Tibial artery (tissue), 4 donors: Measurements from ENCODE around the gene UNC5A.

Experiments used
- DNase-seq, 2 donors: peaks; one replicate each; pipeline ENCODE4 v3.0.0-alpha.2; 2019
- H3K27ac ChIP-seq, 2 donors: fragments of 200-600 bp; sonication (generic) in 1 of 2; 1 replicate in 1 of 2; 2 replicates in 1 of 2; pipeline ENCODE4 v1.5.1; 2018 to 2019; ENCODE audit warnings: mild to moderate bottlenecking in 1 of 2
- H3K27me3 ChIP-seq, 2 donors: fragments of 200-600 bp; sonication (generic) in 1 of 2; one replicate each; pipeline versions ENCODE4 v1.5.1 to v1.6.0; 2016 to 2019
- H3K36me3 ChIP-seq, 3 donors: fragments of 200-600 bp; sonication (generic) in 2 of 3; one replicate each; pipeline ENCODE4 v1.5.1; 2016 to 2019; ENCODE audit warnings: mild to moderate bottlenecking in 2 of 3
- H3K4me1 ChIP-seq, 4 donors: fragments of 200-600 bp; sonication (generic) in 2 of 4; 1 replicate in 3 of 4; 2 replicates in 1 of 4; pipeline ENCODE4 v1.5.1; 2016 to 2019
- H3K4me3 ChIP-seq, 2 donors: fragments of 200-600 bp; sonication (generic) in 1 of 2; 1 replicate in 1 of 2; 2 replicates in 1 of 2; pipeline ENCODE4 v1.5.1; 2018 to 2019; ENCODE audit warnings: mild to moderate bottlenecking in 2 of 2
- H3K9me3 ChIP-seq, 3 donors: fragments of 200-600 bp; sonication (generic) in 1 of 3; one replicate each; pipeline ENCODE4 v1.5.1; 2016 to 2019
- intact Hi-C: fragments of 100-400 bp; cut with DNase I; formaldehyde crosslinking; loops from one replicate; pipeline ENCODE4 v1.15.0; 2023; ENCODE audit warnings: low total_unique reads
- TF ChIP-seq, protein P1 (sequence below), 2 experiments: fragments of 200-600 bp in 1 of 2; fragments of 450-650 bp in 1 of 2; IDR thresholded peaks; one replicate each; pipeline ENCODE4 v1.5.1; 2017 to 2019; ENCODE audit warnings: antibody characterized with exemption in 2 of 2, mild to moderate bottlenecking in 1 of 2, moderate library complexity in 1 of 2

Gene UNC5A

DNA sequence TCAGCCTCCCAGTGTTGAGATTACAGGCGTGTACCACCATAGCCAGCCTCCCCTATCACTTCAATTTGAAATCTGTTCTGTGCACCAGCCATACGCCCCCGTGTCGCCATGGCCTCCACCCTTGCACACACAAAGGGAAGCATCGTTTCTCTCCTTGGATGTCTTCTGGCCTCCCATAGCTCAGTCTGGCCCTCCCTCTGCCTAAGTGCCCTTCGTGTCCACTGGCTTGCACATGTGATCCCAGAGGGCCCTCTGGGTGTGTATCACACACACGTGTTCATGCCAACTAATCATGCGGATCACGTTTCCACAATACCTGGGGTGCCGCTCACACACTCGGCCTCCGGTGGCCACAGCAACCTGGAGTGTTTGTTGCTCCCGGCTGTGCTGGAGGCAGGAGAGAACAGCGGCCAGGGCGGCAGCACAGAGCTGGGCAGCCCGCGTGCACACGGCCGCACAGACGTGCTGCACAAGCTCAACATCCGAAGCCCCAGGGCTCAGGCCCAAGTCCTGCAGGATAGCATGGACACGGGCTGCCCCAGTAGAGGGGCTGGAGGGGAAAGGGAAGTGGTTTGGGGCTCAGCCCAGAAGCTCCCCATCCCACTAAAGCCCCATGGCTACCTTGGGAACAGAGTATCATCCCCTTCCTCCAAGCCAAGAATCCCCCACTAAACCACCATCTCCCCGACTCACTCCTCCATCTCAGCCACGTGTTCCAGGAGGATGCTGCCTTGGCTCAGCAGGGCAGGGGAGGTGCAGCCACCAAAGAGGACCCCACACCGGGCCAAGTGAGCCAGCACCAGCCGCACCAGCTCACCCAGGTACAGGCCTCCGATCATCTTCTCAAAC, 77.9 kb downstream of the UNC5A start:
- Histone ChIP-seq H3K27ac (no peak overlapping the region), H3K9me3 (no peaks in the 10 kb centered on the region), H3K4me1 (no peaks in the 10 kb centered on the region), H3K27me3 (peaks cover 0 to 5% of the 10 kb centered on the region in 2 donors), H3K4me3 (no peak overlapping the region), H3K36me3 (no peaks in the 10 kb centered on the region)
- intact Hi-C loops, result loop anchor here (10.0 kb wide), 1 partner anchor 313 kb away; no protein-coding TSS in a partner anchor
- DNase-seq, result no peak
- TF ChIP-seq, protein P1, sequence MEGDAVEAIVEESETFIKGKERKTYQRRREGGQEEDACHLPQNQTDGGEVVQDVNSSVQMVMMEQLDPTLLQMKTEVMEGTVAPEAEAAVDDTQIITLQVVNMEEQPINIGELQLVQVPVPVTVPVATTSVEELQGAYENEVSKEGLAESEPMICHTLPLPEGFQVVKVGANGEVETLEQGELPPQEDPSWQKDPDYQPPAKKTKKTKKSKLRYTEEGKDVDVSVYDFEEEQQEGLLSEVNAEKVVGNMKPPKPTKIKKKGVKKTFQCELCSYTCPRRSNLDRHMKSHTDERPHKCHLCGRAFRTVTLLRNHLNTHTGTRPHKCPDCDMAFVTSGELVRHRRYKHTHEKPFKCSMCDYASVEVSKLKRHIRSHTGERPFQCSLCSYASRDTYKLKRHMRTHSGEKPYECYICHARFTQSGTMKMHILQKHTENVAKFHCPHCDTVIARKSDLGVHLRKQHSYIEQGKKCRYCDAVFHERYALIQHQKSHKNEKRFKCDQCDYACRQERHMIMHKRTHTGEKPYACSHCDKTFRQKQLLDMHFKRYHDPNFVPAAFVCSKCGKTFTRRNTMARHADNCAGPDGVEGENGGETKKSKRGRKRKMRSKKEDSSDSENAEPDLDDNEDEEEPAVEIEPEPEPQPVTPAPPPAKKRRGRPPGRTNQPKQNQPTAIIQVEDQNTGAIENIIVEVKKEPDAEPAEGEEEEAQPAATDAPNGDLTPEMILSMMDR (IDR thresholded peaks at IDR 0.05), result no peak

DNA sequence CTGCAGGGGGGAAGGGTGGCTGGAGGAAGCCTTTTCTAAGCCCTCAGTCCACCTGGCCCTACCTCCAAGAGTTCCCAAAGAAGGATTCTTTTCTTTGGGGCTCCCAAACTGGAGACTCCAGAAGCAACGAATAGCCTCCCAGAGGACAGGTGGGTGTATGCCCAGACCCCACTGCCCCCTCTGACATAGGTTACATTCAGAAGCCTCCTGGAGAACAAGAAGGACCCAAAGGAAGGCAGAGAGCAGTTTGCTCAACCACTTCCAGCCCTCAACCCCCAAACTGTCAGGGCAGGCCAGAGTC, 78.5 kb downstream of the UNC5A start:
- DNase-seq, result no peak
- TF ChIP-seq, protein P1 (IDR thresholded peaks at IDR 0.05), result no peak
- intact Hi-C loops, result loop anchor here (10.0 kb wide), 1 partner anchor 314 kb away; no protein-coding TSS in a partner anchor
- no peak overlapping the region for H3K4me3 ChIP-seq
- no peak overlapping the region for H3K27ac ChIP-seq
- H3K27me3 ChIP-seq, result peaks cover 0 to 5% of the 10 kb centered on the region in 2 donors
- no peaks in the 10 kb centered on the region for H3K9me3 ChIP-seq
- H3K36me3 ChIP-seq, result no peaks in the 10 kb centered on the region
- no peaks in the 10 kb centered on the region for H3K4me1 ChIP-seq

DNA sequence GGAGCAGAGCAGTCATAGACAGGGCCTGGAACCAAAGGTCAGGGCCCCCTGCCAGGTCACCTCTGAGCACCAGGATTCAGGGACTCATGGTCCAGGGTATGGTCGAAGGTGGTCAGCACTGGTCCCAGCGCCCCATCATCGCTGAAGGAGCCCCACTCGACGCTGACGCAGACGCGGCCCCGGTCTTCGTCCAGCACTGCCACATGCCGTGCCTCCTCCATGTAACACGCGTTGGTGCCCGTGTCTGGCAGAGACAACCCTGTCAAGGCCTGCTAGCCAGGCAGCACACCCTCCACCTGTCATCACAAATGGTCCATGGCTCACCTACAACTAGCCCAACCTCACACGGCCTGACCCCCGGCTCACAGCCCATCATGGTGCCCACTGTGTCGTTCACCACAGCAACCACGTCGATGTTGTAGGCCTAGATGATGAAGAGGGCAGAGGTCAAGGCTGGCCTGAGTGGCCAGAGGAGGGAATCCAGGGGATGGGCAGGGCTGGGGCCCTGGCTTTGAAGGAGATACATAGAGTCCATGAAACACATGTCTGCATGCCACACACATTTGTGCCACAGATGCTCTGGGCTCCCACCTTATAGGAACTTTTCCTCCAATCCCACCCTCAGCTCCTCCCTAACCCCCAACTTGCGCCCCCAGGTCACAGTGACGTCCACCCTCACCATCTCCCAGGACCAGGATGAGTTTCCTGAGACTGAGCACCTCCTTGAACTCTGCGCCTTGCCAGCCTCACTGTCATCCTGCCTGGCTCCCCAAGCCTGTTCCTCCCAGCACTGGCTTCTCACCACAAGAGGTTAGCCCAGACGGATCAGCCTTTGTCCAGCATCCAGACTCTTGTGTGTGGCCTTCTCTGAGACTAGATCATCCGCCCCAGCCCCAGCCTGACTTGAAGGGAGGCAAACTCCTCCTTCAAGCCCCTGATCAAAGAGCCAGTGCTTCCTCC, 79.2 kb downstream of the UNC5A start:
- Histone ChIP-seq H3K9me3 (no peaks in the 10 kb centered on the region), H3K27me3 (peaks cover 0 to 5% of the 10 kb centered on the region in 2 donors), H3K27ac (no peak overlapping the region), H3K36me3 (no peaks in the 10 kb centered on the region), H3K4me1 (no peaks in the 10 kb centered on the region), H3K4me3 (no peak overlapping the region)
- TF ChIP-seq, protein P1 (IDR thresholded peaks at IDR 0.05), result no peak
- intact Hi-C loops, result loop anchor here (10.0 kb wide), 1 partner anchor 315 kb away; no protein-coding TSS in a partner anchor
- DNase-seq, result no peak

DNA sequence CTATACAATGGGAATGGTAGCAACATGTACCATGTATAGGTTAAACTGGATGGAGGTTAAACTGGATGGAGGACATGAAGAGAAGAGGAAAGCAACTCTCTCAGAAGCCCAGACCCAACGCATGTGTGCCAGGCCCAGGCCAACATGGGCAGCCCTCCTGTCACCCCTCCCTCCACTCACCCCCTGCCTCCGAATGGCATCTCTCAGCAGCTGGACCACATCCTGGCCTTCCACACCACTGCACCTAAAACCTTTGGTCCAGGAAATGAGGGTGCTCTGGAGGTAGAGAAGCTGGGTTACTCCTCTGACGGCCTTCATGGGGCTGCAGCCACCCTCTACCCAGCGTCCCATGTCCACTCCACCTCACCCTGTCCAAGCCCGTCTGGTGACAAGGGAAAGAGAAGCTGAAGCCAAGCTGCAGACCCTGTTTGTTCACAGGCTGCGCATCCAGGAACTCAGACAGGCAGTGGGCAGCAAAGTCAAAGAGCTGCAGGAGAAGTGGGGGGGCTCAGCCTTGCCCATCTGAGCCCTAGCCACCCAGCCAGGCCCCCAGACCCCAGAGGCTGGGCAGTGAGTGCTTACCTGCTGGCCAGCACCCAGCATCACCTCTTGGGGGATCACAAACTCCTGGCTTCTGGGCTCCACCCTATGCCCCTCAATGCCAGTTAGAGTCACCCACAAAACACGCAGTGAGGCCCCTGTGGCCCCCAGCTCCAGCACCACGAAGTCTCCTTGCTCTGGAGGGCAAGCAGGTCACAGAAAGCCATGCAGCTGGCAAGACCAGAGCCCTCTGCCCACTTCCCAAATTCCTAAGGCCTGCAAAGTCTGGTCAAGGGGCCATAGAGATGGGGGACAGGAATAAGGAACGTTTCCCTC, 80.3 kb downstream of the UNC5A start:
- no peak overlapping the region for H3K4me3 ChIP-seq
- TF ChIP-seq, protein P1 (IDR thresholded peaks at IDR 0.05), result no peak
- H3K36me3 ChIP-seq, result no peaks in the 10 kb centered on the region
- no peak overlapping the region for H3K27ac ChIP-seq
- peaks cover 0 to 5% of the 10 kb centered on the region in 2 donors for H3K27me3 ChIP-seq
- no peak for DNase-seq
- H3K9me3 ChIP-seq, result no peaks in the 10 kb centered on the region
- no peaks in the 10 kb centered on the region for H3K4me1 ChIP-seq
- intact Hi-C loops, result no loop called here
